ENCODE measurements around the gene SNX18. TPM values are rescaled to one million over a fixed set of nuclear protein-coding genes. Genes with fewer than 3 reads are reported as not detected.

Gene SNX18
- total and polyA plus RNA-seq, 2 of the 4 experiments (the other 2 are of a cell fraction) = 31.2 to 50.0 TPM

DNA sequence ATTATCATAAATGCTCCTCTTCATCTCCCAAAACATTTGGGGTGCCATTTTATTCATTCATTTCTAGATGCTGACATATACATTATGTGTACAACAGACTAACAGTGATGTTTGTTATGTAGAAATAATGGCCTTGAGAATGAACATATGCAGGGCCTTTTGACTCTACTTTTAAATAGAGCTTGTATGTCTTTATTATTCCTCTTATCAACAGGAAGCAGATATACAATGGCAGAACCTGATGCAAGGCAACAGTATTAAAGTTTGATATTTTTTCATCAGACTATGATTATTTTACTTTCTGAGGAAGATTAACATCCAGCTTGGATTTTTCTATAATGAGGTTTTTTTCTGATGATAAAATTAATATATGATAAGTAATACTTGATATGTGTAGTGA is 44.1 kb downstream of the SNX18 start:
- H3K4ac ChIP-seq (ENCODE audit: low read depth, low read length) = no peak overlapping the region
- H3K18ac ChIP-seq (ENCODE audit: low read depth, low read length) = no peak overlapping the region
- no TSS peak for BruUV-seq (replicated peaks)
- H2AFZ ChIP-seq (replicated peaks; ENCODE audit: low read length, poor library complexity) = no peak overlapping the region
- no peak overlapping the region for H2BK15ac ChIP-seq (ENCODE audit: low read depth, low read length)
- H2AK5ac ChIP-seq (ENCODE audit: low read depth, low read length) = no peak overlapping the region
- POLR2A ChIA-PET (ENCODE audit: unreplicated experiment) = no interaction called here
- TF ChIP-seq, protein P1, sequence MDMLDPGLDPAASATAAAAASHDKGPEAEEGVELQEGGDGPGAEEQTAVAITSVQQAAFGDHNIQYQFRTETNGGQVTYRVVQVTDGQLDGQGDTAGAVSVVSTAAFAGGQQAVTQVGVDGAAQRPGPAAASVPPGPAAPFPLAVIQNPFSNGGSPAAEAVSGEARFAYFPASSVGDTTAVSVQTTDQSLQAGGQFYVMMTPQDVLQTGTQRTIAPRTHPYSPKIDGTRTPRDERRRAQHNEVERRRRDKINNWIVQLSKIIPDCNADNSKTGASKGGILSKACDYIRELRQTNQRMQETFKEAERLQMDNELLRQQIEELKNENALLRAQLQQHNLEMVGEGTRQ (IDR thresholded peaks at IDR 0.05; ENCODE audit: low read depth, low read length) = no peak
- TF ChIP-seq RFX5 (IDR thresholded peaks at IDR 0.05; ENCODE audit: low read depth, low read length) (no peak), MAZ (IDR thresholded peaks at IDR 0.05; ENCODE audit: borderline replicate concordance, low read depth, low read length) (no peak), BHLHE40 (IDR thresholded peaks at IDR 0.05; ENCODE audit: low read depth, low read length) (no peak), CEBPB (IDR thresholded peaks at IDR 0.05; ENCODE audit: low read depth, low read length) (no peak), MXI1 (IDR thresholded peaks at IDR 0.05; ENCODE audit: borderline replicate concordance, low read depth, low read length) (no peak), SMC3 (IDR thresholded peaks at IDR 0.05; ENCODE audit: low read depth, low read length) (no peak), NFE2L2 (IDR thresholded peaks at IDR 0.05; ENCODE audit: low read depth, low read length) (no peak), POLR2A (IDR thresholded peaks at IDR 0.05; ENCODE audit: low read depth, low read length) (no peak), FOS (IDR thresholded peaks at IDR 0.05; ENCODE audit: low read depth, low read length) (no peak), MAFK (IDR thresholded peaks at IDR 0.05; ENCODE audit: low read depth, low read length) (no peak), CHD1 (IDR thresholded peaks at IDR 0.05; ENCODE audit: low read depth, low read length) (no peak), RAD21 (IDR thresholded peaks at IDR 0.05; ENCODE audit: low read length) (no peak), RCOR1 (IDR thresholded peaks at IDR 0.05; ENCODE audit: insufficient replicate concordance, low read length) (no peak)
- TF ChIP-seq, protein P2, sequence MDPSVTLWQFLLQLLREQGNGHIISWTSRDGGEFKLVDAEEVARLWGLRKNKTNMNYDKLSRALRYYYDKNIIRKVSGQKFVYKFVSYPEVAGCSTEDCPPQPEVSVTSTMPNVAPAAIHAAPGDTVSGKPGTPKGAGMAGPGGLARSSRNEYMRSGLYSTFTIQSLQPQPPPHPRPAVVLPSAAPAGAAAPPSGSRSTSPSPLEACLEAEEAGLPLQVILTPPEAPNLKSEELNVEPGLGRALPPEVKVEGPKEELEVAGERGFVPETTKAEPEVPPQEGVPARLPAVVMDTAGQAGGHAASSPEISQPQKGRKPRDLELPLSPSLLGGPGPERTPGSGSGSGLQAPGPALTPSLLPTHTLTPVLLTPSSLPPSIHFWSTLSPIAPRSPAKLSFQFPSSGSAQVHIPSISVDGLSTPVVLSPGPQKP (IDR thresholded peaks at IDR 0.05; ENCODE audit: borderline replicate concordance, low read depth, low read length) = no peak
- TF ChIP-seq, protein P3, sequence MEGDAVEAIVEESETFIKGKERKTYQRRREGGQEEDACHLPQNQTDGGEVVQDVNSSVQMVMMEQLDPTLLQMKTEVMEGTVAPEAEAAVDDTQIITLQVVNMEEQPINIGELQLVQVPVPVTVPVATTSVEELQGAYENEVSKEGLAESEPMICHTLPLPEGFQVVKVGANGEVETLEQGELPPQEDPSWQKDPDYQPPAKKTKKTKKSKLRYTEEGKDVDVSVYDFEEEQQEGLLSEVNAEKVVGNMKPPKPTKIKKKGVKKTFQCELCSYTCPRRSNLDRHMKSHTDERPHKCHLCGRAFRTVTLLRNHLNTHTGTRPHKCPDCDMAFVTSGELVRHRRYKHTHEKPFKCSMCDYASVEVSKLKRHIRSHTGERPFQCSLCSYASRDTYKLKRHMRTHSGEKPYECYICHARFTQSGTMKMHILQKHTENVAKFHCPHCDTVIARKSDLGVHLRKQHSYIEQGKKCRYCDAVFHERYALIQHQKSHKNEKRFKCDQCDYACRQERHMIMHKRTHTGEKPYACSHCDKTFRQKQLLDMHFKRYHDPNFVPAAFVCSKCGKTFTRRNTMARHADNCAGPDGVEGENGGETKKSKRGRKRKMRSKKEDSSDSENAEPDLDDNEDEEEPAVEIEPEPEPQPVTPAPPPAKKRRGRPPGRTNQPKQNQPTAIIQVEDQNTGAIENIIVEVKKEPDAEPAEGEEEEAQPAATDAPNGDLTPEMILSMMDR (conservative IDR thresholded peaks at IDR 0.05; ENCODE audit: low read depth, low read length) = no peak
- no peak overlapping the region for H2BK20ac ChIP-seq (ENCODE audit: low read depth, low read length)
- dilution Hi-C loops (cut with HindIII; ENCODE audit: low sequenced_read_pairs, unreplicated experiment) (no loop called here), intact Hi-C loops (cut with micrococcal nuclease) (no loop called here), in situ Hi-C loops (cut with MboI; ENCODE audit: low sequenced_read_pairs) (no loop called here)
- H3K36me3 ChIP-seq (ENCODE audit: control insufficient read depth, insufficient read depth, low read length) = no peaks in the 10 kb centered on the region
- peaks cover 2% of the 10 kb centered on the region for H3K4me1 ChIP-seq (ENCODE audit: control insufficient read depth, insufficient read depth, low read length)
- ATAC-seq (ENCODE audit: low read depth) (no peak), DNase-seq (no peak)
- H3K27ac ChIP-seq (ENCODE audit: insufficient read depth, low read length) = no peak overlapping the region
- no peaks in the 10 kb centered on the region for H4K20me1 ChIP-seq (ENCODE audit: insufficient read depth, low read length)
- no peak overlapping the region for H4K5ac ChIP-seq (ENCODE audit: low read depth, low read length)
- peaks cover 12% of the 10 kb centered on the region for H3K9me1 ChIP-seq (ENCODE audit: insufficient read depth, low read length)
- no peak overlapping the region for H3K9ac ChIP-seq (ENCODE audit: low read depth, low read length)
- H3K14ac ChIP-seq (replicated peaks; ENCODE audit: low read depth, low read length) = no peak overlapping the region
- H2AK9ac ChIP-seq (replicated peaks; ENCODE audit: low read depth, low read length, poor library complexity) = no peak overlapping the region
- no peak overlapping the region for H4K91ac ChIP-seq (ENCODE audit: insufficient read depth, low read depth, low read length)
- no peak overlapping the region for H3K23ac ChIP-seq (ENCODE audit: low read depth, low read length)
- H3K27me3 ChIP-seq (ENCODE audit: control insufficient read depth, insufficient read depth, low read length) = no peaks in the 10 kb centered on the region
- H3K79me1 ChIP-seq (ENCODE audit: low read depth in 1 of 2, low read length in 2 of 2) = peaks cover 0 to 14% of the 10 kb centered on the region in 2 experiments; a peak in 2 of 4 replicates
- H3K56ac ChIP-seq (ENCODE audit: extremely low read depth, insufficient read depth, low read length) = no peak overlapping the region
- H2BK120ac ChIP-seq (ENCODE audit: low read depth, low read length) = no peak overlapping the region
- no peak overlapping the region for H3K4me2 ChIP-seq (ENCODE audit: low read depth, low read length)
- no peaks in the 10 kb centered on the region for H3K9me3 ChIP-seq (ENCODE audit: control insufficient read depth, insufficient read depth, low read length)
- CTCF ChIA-PET = no interaction called here
- H3K4me3 ChIP-seq (ENCODE audit: insufficient read depth, low read depth, low read length) = no peak overlapping the region
- H4K8ac ChIP-seq (ENCODE audit: low read depth in 2 of 2, low read length in 2 of 2) = no peak overlapping the region
- H2BK5ac ChIP-seq (ENCODE audit: low read depth, low read length, poor library complexity, severe bottlenecking) = no peak overlapping the region
